HS-27A (cell line): ENCODE results near the gene DYDC2.
"Not testable (repeated sequence)": the region's sequence is repeated elsewhere in the genome, so short reads cannot be mapped to it uniquely, and the experiment has no call there.

Experiments used
- DNase-seq: peaks from one replicate; pipeline ENCODE4 v3.0.0-alpha.2; 2012; ENCODE audit warnings: low read depth, missing footprints

DYDC2 gene

DNA sequence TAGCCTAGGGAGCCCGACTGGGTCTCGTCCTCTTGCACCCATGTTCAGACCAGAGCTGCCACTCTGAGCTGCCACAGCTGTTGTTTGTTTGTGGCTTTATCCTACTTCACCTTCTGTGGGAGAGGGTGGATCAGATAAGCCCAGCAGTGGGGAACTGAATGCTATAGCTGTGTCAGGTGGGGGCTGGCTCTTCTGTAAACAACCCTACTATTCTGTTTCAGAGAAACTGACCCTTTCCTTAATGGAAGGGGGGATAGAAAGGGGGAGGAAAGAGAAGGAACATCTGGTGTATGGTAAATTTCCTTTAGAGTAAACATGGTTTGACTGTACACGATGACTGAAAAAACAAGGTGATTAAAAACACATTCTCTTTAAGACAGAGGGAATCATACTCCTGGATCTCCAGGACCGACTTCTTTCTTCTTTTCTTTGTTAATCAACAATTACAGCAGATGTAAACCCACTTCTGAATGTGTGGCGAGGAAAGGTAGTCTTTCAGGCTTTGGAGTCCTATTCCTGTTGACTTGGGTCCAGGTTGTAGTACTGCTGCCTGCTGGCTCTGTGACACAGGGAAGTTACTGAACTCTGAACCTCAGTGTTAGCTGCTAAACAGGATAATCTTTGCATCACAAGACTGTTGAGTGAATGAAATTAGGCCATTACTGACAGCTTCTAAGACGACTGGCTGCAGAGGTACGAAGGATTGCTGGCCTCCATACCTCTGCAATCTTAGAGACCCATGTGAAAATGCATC is 57.7 kb downstream of the DYDC2 start:
- no peak for DNase-seq

DNA sequence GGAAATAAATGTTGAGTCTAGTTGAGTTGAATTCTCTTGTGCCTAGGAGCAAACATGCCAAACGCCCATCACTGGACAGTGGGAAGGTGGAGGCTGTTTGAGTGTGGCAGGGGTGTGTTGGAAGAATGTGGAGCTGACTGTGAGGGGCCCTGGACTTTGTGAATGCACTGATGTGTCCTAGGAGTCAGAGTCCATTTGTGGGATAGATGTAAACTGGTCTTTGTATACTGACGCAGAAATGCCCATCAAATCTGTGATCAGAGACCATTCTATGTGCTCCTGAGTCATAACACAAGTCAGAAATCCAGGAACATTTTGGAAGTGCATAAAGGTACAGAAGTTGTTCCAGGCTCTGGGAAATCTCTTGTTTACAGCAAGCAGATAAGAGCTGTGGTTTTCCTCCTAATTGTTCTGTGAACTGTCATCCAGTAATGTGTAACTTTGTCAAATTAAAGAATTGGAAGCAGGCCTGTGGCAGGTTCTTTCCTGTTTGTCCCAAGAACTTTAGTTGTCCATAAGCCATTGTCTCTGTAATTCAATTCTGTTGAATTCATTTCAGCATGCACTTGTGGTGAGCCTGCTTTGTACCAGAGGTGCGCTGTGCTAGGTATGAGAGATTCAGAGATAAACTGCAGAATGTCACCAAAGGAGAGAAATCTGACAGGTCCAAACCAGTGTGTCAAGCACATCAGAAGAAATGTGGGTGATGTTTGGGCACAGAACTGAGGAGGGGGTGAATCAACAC is 59.3 kb downstream of the DYDC2 start:
- no peak for DNase-seq

- no peak for DNase-seq
Measured at GRCh38 chr10:80416479-80417098, 60.0 kb downstream of the DYDC2 start.

GRCh38 chr10:80417256-80417655 is 60.7 kb downstream of the DYDC2 start:
- DNase-seq = not testable (repeated sequence)
